ENCODE data around the gene CEP112. TPM values are rescaled to one million over a fixed set of nuclear protein-coding genes. Genes with fewer than 3 reads are reported as not detected.
A peak's percentile ranks its signal among the peaks of the same experiment; 100 is the strongest.

The CEP112 gene
- total RNA-seq, 4 donors from 2014 or later, result 0.53 to 41.3 (median 5.7) TPM

GRCh38 chr17:65618516-65618915 is 573.4 kb downstream of the CEP112 start:
- no peaks in the 10 kb centered on the region for H3K36me3 ChIP-seq
- no peaks in the 10 kb centered on the region for H3K4me1 ChIP-seq
- DNase-seq, result no peak

GRCh38 chr17:65617496-65617895 is 574.4 kb downstream of the CEP112 start:
- no peak for DNase-seq
- H3K4me1 ChIP-seq, result no peaks in the 10 kb centered on the region
- no peaks in the 10 kb centered on the region for H3K9me3 ChIP-seq
- no peak overlapping the region for H3K27ac ChIP-seq
- TF ChIP-seq POLR2A (IDR thresholded peaks at IDR 0.05) (no peak), CTCF (IDR thresholded peaks at IDR 0.05) (no peak)
- no peaks in the 10 kb centered on the region for H3K36me3 ChIP-seq
- no peaks in the 10 kb centered on the region for H3K27me3 ChIP-seq
- H3K4me3 ChIP-seq, result no peak overlapping the region

More at GRCh38 chr17:65618516-65618915, 573.4 kb downstream of the CEP112 start:
- Histone ChIP-seq H3K9me3 (no peaks in the 10 kb centered on the region), H3K4me3 (no peak overlapping the region), H3K27me3 (no peaks in the 10 kb centered on the region), H3K27ac (no peak overlapping the region)
- TF ChIP-seq POLR2A (IDR thresholded peaks at IDR 0.05) (no peak), CTCF (IDR thresholded peaks at IDR 0.05) (no peak)

GRCh38 chr17:65609749-65610148 is 582.2 kb downstream of the CEP112 start:
- Histone ChIP-seq H3K27me3 (no peaks in the 10 kb centered on the region), H3K4me3 (no peak overlapping the region), H3K36me3 (no peaks in the 10 kb centered on the region), H3K9me3 (no peaks in the 10 kb centered on the region), H3K27ac (no peak overlapping the region), H3K4me1 (peaks cover 0 to 3% (median 0%) of the 10 kb centered on the region in 4 donors)
- TF ChIP-seq CTCF (IDR thresholded peaks at IDR 0.05), result no peak
- no peak for TF ChIP-seq POLR2A (IDR thresholded peaks at IDR 0.05)
- DNase-seq, result peak in 1 of 3 donors; percentile 26

GRCh38 chr17:65609286-65609685 is 582.6 kb downstream of the CEP112 start:
- DNase-seq, result peak in 1 of 3 donors; percentile 9
- no peaks in the 10 kb centered on the region for H3K27me3 ChIP-seq
- no peak overlapping the region for H3K4me3 ChIP-seq
- no peaks in the 10 kb centered on the region for H3K9me3 ChIP-seq
- peaks cover 0 to 3% (median 0%) of the 10 kb centered on the region in 4 donors for H3K4me1 ChIP-seq
- H3K36me3 ChIP-seq, result no peaks in the 10 kb centered on the region
- no peak overlapping the region for H3K27ac ChIP-seq
- TF ChIP-seq POLR2A (IDR thresholded peaks at IDR 0.05), result no peak
- TF ChIP-seq CTCF (IDR thresholded peaks at IDR 0.05), result no peak

- H3K9me3 ChIP-seq, result no peaks in the 10 kb centered on the region
- H3K4me3 ChIP-seq, result no peak overlapping the region
- DNase-seq, result no peak
- no peaks in the 10 kb centered on the region for H3K36me3 ChIP-seq
- no peak for TF ChIP-seq CTCF (IDR thresholded peaks at IDR 0.05)
- TF ChIP-seq POLR2A (IDR thresholded peaks at IDR 0.05), result no peak
- no peak overlapping the region for H3K27ac ChIP-seq
- H3K27me3 ChIP-seq, result no peaks in the 10 kb centered on the region
- no peaks in the 10 kb centered on the region for H3K4me1 ChIP-seq
Observed at GRCh38 chr17:65604070-65604469, 587.9 kb downstream of the CEP112 start.

- H3K4me1 ChIP-seq, result no peaks in the 10 kb centered on the region
- no peak overlapping the region for H3K4me3 ChIP-seq
- no peaks in the 10 kb centered on the region for H3K36me3 ChIP-seq
- no peaks in the 10 kb centered on the region for H3K27me3 ChIP-seq
- no peak for DNase-seq
- TF ChIP-seq POLR2A (IDR thresholded peaks at IDR 0.05) (no peak), CTCF (IDR thresholded peaks at IDR 0.05) (no peak)
- H3K27ac ChIP-seq, result no peak overlapping the region
- no peaks in the 10 kb centered on the region for H3K9me3 ChIP-seq
Observed at GRCh38 chr17:65601881-65602280, 590.1 kb downstream of the CEP112 start.
